Neural cell (in vitro differentiated cells): Measurements from ENCODE around the gene BFSP1. TPM values are rescaled to one million over a fixed set of nuclear protein-coding genes. Genes with fewer than 3 reads are reported as not detected.

Experiments
- H2AFZ ChIP-seq: fragments of 200-600, 300-800 bp; sonication (generic), shearing (Covaris generic); 2 replicates; pipeline ENCODE4 v1.6.0; 2014; ENCODE audit warnings: low read depth, mild to moderate bottlenecking, antibody characterized with exemption, low read length, moderate library complexity
- H3F3A ChIP-seq: fragments of 200-600 bp; shearing (Covaris generic); 2 replicates; pipeline ENCODE4 v1.6.1; 2016; ENCODE audit warnings: mild to moderate bottlenecking, moderate library complexity, mixed read lengths, antibody characterized with exemption, low read length; ENCODE audit not compliant: insufficient read depth, poor library complexity, severe bottlenecking
- H3K27ac ChIP-seq: fragments of 200-600, 300-800 bp; sonication (generic), shearing (Covaris generic); 2 replicates; pipeline ENCODE4 v1.5.1; 2014; ENCODE audit warnings: mild to moderate bottlenecking, low read length, moderate library complexity
- H3K27me3 ChIP-seq: fragments of 300-800, 200-600 bp; sonication (generic), shearing (Covaris generic); 2 replicates; pipeline ENCODE4 v1.6.0; 2014; ENCODE audit warnings: mild to moderate bottlenecking, low read depth, low read length, moderate library complexity; ENCODE audit not compliant: insufficient read depth
- H3K36me3 ChIP-seq: fragments of 300-800, 200-600 bp; sonication (generic), shearing (Covaris generic); 2 replicates; pipeline ENCODE4 v1.5.1; 2014; ENCODE audit warnings: mild to moderate bottlenecking, antibody characterized with exemption, low read length, moderate library complexity; ENCODE audit not compliant: insufficient read depth
- H3K4me2 ChIP-seq: fragments of 300-800, 200-600 bp; sonication (generic), shearing (Covaris generic); 2 replicates; pipeline ENCODE4 v1.6.0; 2014; ENCODE audit warnings: mild to moderate bottlenecking, low read length
- H3K4me3 ChIP-seq: fragments of 300-800, 200-600 bp; sonication (generic), shearing (Covaris generic); 2 replicates; pipeline ENCODE4 v1.5.1; 2014; ENCODE audit warnings: mild to moderate bottlenecking, low read length, moderate library complexity
- H3K79me2 ChIP-seq: fragments of 200-600 bp; shearing (Covaris generic); replicated peaks from 2 replicates; pipeline ENCODE4 v1.6.0; 2014; ENCODE audit warnings: mild to moderate bottlenecking, low read length, moderate library complexity; ENCODE audit not compliant: insufficient read depth
- H3K9ac ChIP-seq: fragments of 300-800, 200-600 bp; sonication (generic), shearing (Covaris generic); 2 replicates; pipeline ENCODE4 v1.6.1; 2016; ENCODE audit warnings: mild to moderate bottlenecking, low read length, mixed read lengths
- H3K9me2 ChIP-seq: fragments of 200-600 bp; shearing (Covaris generic); 2 replicates; pipeline ENCODE4 v1.6.1; 2016; ENCODE audit warnings: mild to moderate bottlenecking, low read length, mixed read lengths; ENCODE audit not compliant: insufficient read depth
- H3K9me3 ChIP-seq: fragments of 200-600, 300-800 bp; sonication (generic), shearing (Covaris generic); 2 replicates; pipeline ENCODE4 v1.6.1; 2016; ENCODE audit warnings: mild to moderate bottlenecking, mixed run types, low read length, moderate library complexity, mixed read lengths
- H4K20me1 ChIP-seq: fragments of 200-600 bp; shearing (Covaris generic); 2 replicates; pipeline ENCODE4 v1.6.1; 2016; ENCODE audit warnings: mild to moderate bottlenecking, mixed run types; ENCODE audit not compliant: insufficient read depth
- EP300 ChIP-seq: fragments of 450-650 bp; conservative IDR thresholded peaks from 2 replicates; pipeline ENCODE4 v1.6.1; 2014; ENCODE audit warnings: antibody characterized with exemption, mild to moderate bottlenecking, moderate library complexity; ENCODE audit not compliant: poor library complexity, severe bottlenecking
- EZH2 ChIP-seq: fragments of 200-600, 300-800 bp; shearing (Covaris generic), sonication (generic); IDR thresholded peaks from 2 replicates; pipeline ENCODE4 v1.6.1; 2014; ENCODE audit warnings: antibody characterized with exemption, low read length, borderline replicate concordance, mild to moderate bottlenecking; ENCODE audit not compliant: insufficient read depth, poor library complexity, severe bottlenecking
- MXI1 ChIP-seq: fragments of 450-650 bp; conservative IDR thresholded peaks from 2 replicates; pipeline ENCODE4 v1.6.1; 2014; ENCODE audit warnings: antibody characterized with exemption, mild to moderate bottlenecking; ENCODE audit not compliant: poor library complexity, severe bottlenecking
- POLR2AphosphoS5 ChIP-seq: IDR thresholded peaks from 2 replicates; pipeline ENCODE4 v1.6.1; 2012
- RAD21 ChIP-seq: fragments of 450-650 bp; conservative IDR thresholded peaks from 2 replicates; pipeline ENCODE4 v1.6.1; 2014; ENCODE audit warnings: antibody characterized with exemption, mild to moderate bottlenecking, moderate library complexity
- SMC3 ChIP-seq: fragments of 450-650 bp; conservative IDR thresholded peaks from 2 replicates; pipeline ENCODE4 v1.6.1; 2014; ENCODE audit warnings: antibody characterized with exemption, mild to moderate bottlenecking, moderate library complexity; ENCODE audit not compliant: poor library complexity
- TAF1 ChIP-seq: IDR thresholded peaks from 2 replicates; pipeline ENCODE4 v1.6.1; 2012; ENCODE audit warnings: low read depth
- polyA plus RNA-seq: library from polyadenylated mRNA; depleted of rRNA; stranded (reverse); fragments of >200 nt; gene quantifications from 2 replicates; pipeline ENCODE4 v1.2.3, GENCODE V29; 2014
- TF ChIP-seq, protein P1 (sequence below): IDR thresholded peaks from 2 replicates; pipeline ENCODE4 v1.6.1; 2012; ENCODE audit warnings: borderline replicate concordance
- TF ChIP-seq, protein P2 (sequence below): fragments of 450-650 bp; IDR thresholded peaks from 2 replicates; pipeline ENCODE4 v1.5.1; 2014; ENCODE audit warnings: antibody characterized with exemption, mild to moderate bottlenecking, moderate library complexity; ENCODE audit not compliant: poor library complexity, severe bottlenecking

Gene BFSP1
- polyA plus RNA-seq, 1 donor from 2014 or later: 1.3 TPM

DNA sequence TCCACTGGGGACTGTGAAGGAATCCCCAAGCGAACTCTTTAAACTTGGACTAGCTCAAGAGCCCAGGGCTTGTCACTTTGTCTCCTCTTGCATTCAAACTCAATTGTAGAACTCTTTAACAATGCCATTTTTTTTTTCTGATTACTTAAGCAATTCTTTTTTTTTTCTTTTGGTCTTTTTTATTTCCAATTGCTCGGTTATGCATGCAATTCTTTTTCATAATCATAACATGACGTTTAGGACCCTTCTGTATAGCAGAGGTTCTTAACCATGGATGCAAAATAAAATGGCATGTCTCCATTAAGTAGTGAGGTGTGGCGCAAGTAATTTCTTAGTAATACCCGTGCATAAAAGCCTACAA, 466 bp upstream of the BFSP1 start:
- no peaks in the 10 kb centered on the region for H4K20me1 ChIP-seq
- peak overlapping the region; percentile 66 for H3K4me2 ChIP-seq
- H3K79me2 ChIP-seq: no peaks in the 10 kb centered on the region
- H3K9me2 ChIP-seq: no peaks in the 10 kb centered on the region
- H2AFZ ChIP-seq: peak overlapping the region; percentile 85
- H3F3A ChIP-seq: no peaks in the 10 kb centered on the region
- TF ChIP-seq MXI1 (no peak), EZH2 (no peak), TAF1 (no peak), EP300 (no peak), POLR2AphosphoS5 (no peak)
- no peaks in the 10 kb centered on the region for H3K36me3 ChIP-seq
- H3K4me3 ChIP-seq: peak overlapping the region; percentile 70
- peak overlapping the region; percentile 77 for H3K9ac ChIP-seq
- peaks cover 18% of the 10 kb centered on the region for H3K27me3 ChIP-seq
- peak overlapping the region; percentile 56 for H3K27ac ChIP-seq
- no peaks in the 10 kb centered on the region for H3K9me3 ChIP-seq

DNA sequence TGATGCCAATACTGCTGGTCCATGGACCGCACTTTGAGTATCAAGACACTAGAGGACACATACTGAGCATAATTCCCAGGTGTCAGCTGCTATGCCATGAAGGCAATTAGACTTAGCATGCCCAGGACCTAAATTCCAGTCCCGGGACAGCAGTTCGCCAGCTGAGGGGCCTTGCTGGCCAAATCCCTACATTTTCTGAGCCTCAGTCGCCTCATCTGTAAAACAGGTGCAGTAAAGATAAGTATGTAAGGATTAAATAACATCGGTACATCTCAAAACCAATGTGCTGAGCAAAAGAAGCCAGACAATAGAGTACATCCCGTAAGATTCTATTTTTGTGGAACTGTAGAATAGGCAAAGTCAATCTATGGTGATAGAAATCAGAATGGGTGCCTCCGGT, 1.0 kb downstream of the BFSP1 start:
- H3K4me2 ChIP-seq: no peak overlapping the region
- H3K27ac ChIP-seq: no peak overlapping the region

More for the DNA sequence above, 1.0 kb downstream of the BFSP1 start:
- no peaks in the 10 kb centered on the region for H4K20me1 ChIP-seq
- no peaks in the 10 kb centered on the region for H3K79me2 ChIP-seq
- peak overlapping the region; percentile 70 for H3K4me3 ChIP-seq
- H2AFZ ChIP-seq: no peak overlapping the region
- H3K9ac ChIP-seq: peak overlapping the region; percentile 77
- H3F3A ChIP-seq: no peaks in the 10 kb centered on the region
- peaks cover 18% of the 10 kb centered on the region for H3K27me3 ChIP-seq
- H3K9me2 ChIP-seq: no peaks in the 10 kb centered on the region
- no peaks in the 10 kb centered on the region for H3K9me3 ChIP-seq
- TF ChIP-seq MXI1 (no peak), EP300 (no peak), TAF1 (no peak), EZH2 (no peak), POLR2AphosphoS5 (no peak), SMC3 (no peak), RAD21 (no peak)
- TF ChIP-seq, protein P1, sequence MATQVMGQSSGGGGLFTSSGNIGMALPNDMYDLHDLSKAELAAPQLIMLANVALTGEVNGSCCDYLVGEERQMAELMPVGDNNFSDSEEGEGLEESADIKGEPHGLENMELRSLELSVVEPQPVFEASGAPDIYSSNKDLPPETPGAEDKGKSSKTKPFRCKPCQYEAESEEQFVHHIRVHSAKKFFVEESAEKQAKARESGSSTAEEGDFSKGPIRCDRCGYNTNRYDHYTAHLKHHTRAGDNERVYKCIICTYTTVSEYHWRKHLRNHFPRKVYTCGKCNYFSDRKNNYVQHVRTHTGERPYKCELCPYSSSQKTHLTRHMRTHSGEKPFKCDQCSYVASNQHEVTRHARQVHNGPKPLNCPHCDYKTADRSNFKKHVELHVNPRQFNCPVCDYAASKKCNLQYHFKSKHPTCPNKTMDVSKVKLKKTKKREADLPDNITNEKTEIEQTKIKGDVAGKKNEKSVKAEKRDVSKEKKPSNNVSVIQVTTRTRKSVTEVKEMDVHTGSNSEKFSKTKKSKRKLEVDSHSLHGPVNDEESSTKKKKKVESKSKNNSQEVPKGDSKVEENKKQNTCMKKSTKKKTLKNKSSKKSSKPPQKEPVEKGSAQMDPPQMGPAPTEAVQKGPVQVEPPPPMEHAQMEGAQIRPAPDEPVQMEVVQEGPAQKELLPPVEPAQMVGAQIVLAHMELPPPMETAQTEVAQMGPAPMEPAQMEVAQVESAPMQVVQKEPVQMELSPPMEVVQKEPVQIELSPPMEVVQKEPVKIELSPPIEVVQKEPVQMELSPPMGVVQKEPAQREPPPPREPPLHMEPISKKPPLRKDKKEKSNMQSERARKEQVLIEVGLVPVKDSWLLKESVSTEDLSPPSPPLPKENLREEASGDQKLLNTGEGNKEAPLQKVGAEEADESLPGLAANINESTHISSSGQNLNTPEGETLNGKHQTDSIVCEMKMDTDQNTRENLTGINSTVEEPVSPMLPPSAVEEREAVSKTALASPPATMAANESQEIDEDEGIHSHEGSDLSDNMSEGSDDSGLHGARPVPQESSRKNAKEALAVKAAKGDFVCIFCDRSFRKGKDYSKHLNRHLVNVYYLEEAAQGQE: no peak
- TF ChIP-seq, protein P2, sequence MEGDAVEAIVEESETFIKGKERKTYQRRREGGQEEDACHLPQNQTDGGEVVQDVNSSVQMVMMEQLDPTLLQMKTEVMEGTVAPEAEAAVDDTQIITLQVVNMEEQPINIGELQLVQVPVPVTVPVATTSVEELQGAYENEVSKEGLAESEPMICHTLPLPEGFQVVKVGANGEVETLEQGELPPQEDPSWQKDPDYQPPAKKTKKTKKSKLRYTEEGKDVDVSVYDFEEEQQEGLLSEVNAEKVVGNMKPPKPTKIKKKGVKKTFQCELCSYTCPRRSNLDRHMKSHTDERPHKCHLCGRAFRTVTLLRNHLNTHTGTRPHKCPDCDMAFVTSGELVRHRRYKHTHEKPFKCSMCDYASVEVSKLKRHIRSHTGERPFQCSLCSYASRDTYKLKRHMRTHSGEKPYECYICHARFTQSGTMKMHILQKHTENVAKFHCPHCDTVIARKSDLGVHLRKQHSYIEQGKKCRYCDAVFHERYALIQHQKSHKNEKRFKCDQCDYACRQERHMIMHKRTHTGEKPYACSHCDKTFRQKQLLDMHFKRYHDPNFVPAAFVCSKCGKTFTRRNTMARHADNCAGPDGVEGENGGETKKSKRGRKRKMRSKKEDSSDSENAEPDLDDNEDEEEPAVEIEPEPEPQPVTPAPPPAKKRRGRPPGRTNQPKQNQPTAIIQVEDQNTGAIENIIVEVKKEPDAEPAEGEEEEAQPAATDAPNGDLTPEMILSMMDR: no peak
- H3K36me3 ChIP-seq: no peaks in the 10 kb centered on the region
